B cell (primary cell): ENCODE measurements around the gene VENTX. TPM values are rescaled to one million over a fixed set of nuclear protein-coding genes. Genes with fewer than 3 reads are reported as not detected.

ENCODE experiments used
- ATAC-seq: fragments of 200-7000 bp; cut with Tn5 transposase; one replicate; pipeline ENCODE4 v1.10.0; 2021; ENCODE audit warnings: low read depth, mild to moderate bottlenecking, moderate number of reproducible peaks, moderate library complexity
- CTCF ChIA-PET: fragments of 350-600 bp; sonication (Branson Sonifier 250); formaldehyde crosslinking; loops from one replicate; lab custom pipeline; 2021; ENCODE audit warnings: antibody characterized with exemption, inconsistent platforms; lab: Charles Lee
- POLR2A ChIA-PET: fragments of 350-600 bp; sonication (Branson Sonifier 250); formaldehyde crosslinking; loops from one replicate; lab custom pipeline; 2021; ENCODE audit warnings: antibody characterized with exemption; lab: Charles Lee
- DNase-seq: peaks from one replicate; pipeline ENCODE4 v3.0.0; 2013
- H2AFZ ChIP-seq: 2 replicates; pipeline ENCODE4 v1.6.1; 2012; ENCODE audit warnings: mild to moderate bottlenecking, low read depth, low read length; ENCODE audit not compliant: insufficient read depth, poor library complexity, severe bottlenecking
- H3K27ac ChIP-seq, 2 donors: 1 replicate in 1 of 2; 2 replicates in 1 of 2; pipeline ENCODE4 v1.5.1; 2012 to 2013; ENCODE audit warnings: low read length in 2 of 2, mild to moderate bottlenecking in 2 of 2, moderate library complexity in 1 of 2
- H3K27me3 ChIP-seq, 4 experiments: fragments of 200-600 bp in 1 of 4; sonication (generic) in 1 of 4; replicated peaks in 1 of 4; 1 replicate in 2 of 4; 2 replicates in 2 of 4; pipeline versions ENCODE4 v1.6.1 to v1.7.0; 2013 to 2016; ENCODE audit warnings: low read length in 3 of 4, mild to moderate bottlenecking in 2 of 4, mixed read lengths in 1 of 4, moderate library complexity in 1 of 4; ENCODE audit not compliant: insufficient read depth in 4 of 4, control insufficient read depth in 3 of 4; ENCODE audit errors: control extremely low read depth in 1 of 4
- H3K36me3 ChIP-seq, 2 experiments: replicated peaks in 1 of 2; 1 replicate in 1 of 2; 2 replicates in 1 of 2; pipeline versions ENCODE4 v1.6.1 to v1.7.1; 2013; ENCODE audit warnings: low read length in 1 of 2; ENCODE audit not compliant: insufficient read depth in 2 of 2, control insufficient read depth in 1 of 2; ENCODE audit errors: control extremely low read depth in 1 of 2, extremely low read depth in 1 of 2
- H3K4me1 ChIP-seq, 2 donors: fragments of 200-600 bp in 1 of 2; sonication (generic) in 1 of 2; 1 replicate in 1 of 2; 2 replicates in 1 of 2; pipeline versions ENCODE4 v1.5.1 to v1.6.1; 2013 to 2017; ENCODE audit warnings: low read length in 2 of 2; ENCODE audit not compliant: control insufficient read depth in 2 of 2, insufficient read depth in 2 of 2
- H3K4me2 ChIP-seq: replicated peaks from 2 replicates; pipeline ENCODE3; 2012; ENCODE audit warnings: mild to moderate bottlenecking, low read depth, low read length; ENCODE audit not compliant: poor library complexity, severe bottlenecking
- H3K4me3 ChIP-seq, 5 experiments: fragments of 200-600 bp in 1 of 5; sonication (generic) in 1 of 5; 1 replicate in 3 of 5; 2 replicates in 2 of 5; pipeline versions ENCODE4 v1.5.1 to v1.7.0; 2011 to 2016; ENCODE audit warnings: low read length in 4 of 5, mild to moderate bottlenecking in 4 of 5, low read depth in 2 of 5, control low read depth in 1 of 5, moderate library complexity in 1 of 5; ENCODE audit not compliant: insufficient read depth in 1 of 5; ENCODE audit errors: control extremely low read depth in 1 of 5, extremely low read depth in 1 of 5
- H3K79me2 ChIP-seq: fragments of 200-600 bp; sonication (generic); one replicate; pipeline ENCODE4 v1.6.0; 2016; ENCODE audit warnings: low read length; ENCODE audit not compliant: control insufficient read depth, insufficient read depth
- H3K9ac ChIP-seq: fragments of 200-600 bp; sonication (generic); 2 replicates; pipeline ENCODE4 v1.6.1; 2017; ENCODE audit warnings: mild to moderate bottlenecking, low read length, moderate library complexity
- H3K9me3 ChIP-seq, 3 donors: one replicate each; pipeline versions ENCODE4 v1.6.1 to v1.7.1; 2013; ENCODE audit warnings: low read length in 2 of 3; ENCODE audit not compliant: control insufficient read depth in 2 of 3, insufficient read depth in 1 of 3; ENCODE audit errors: control extremely low read depth in 1 of 3
- H4K20me1 ChIP-seq: 2 replicates; pipeline ENCODE4 v1.6.0; 2012; ENCODE audit warnings: mild to moderate bottlenecking, low read length; ENCODE audit not compliant: insufficient read depth, control insufficient read depth, poor library complexity, severe bottlenecking
- H3K27ac Mint-ChIP-seq: one replicate; pipeline ENCODE4 v1.8.0; 2021; ENCODE audit warnings: mixed read lengths
- H3K27me3 Mint-ChIP-seq: one replicate; pipeline ENCODE4 v1.8.0; 2021; ENCODE audit warnings: mixed read lengths
- H3K4me1 Mint-ChIP-seq: one replicate; pipeline ENCODE4 v1.8.0; 2021; ENCODE audit warnings: mixed read lengths
- H3K4me3 Mint-ChIP-seq: one replicate; pipeline ENCODE4 v1.8.0; 2021; ENCODE audit warnings: mixed read lengths
- H3K9me3 Mint-ChIP-seq: one replicate; pipeline ENCODE4 v1.8.0; 2022; ENCODE audit warnings: mixed read lengths; ENCODE audit not compliant: insufficient read depth
- EZH2 ChIP-seq: IDR thresholded peaks from 2 replicates; pipeline ENCODE4 v1.6.1; 2012; ENCODE audit warnings: borderline replicate concordance, low read depth, mild to moderate bottlenecking, moderate library complexity, low read length; ENCODE audit not compliant: insufficient read depth, poor library complexity, severe bottlenecking
- WGBS: methylation state at CpG from one replicate; pipeline ENCODE4 v1.1.5; 2013; ENCODE audit warnings: missing lambda C conversion rate; ENCODE audit not compliant: insufficient coverage; 5-methylcytosine and 5-hydroxymethylcytosine counted together
- intact Hi-C: fragments of 100-400 bp; cut with micrococcal nuclease; formaldehyde crosslinking; loops from one replicate; pipeline ENCODE4 v1.10.0; 2022
- polyA plus RNA-seq: library from polyadenylated mRNA; depleted of rRNA; stranded (reverse); fragments of >200 nt; gene quantifications from 2 replicates; pipeline ENCODE4 v1.2.3, GENCODE V29; 2012
- total RNA-seq, 2 donors: library from RNA; stranded (reverse); fragments of 120-200 nt in 1 of 2; gene quantifications; 1 replicate in 1 of 2; 2 replicates in 1 of 2; pipeline versions ENCODE4 v1.2.3 to v1.2.4, GENCODE V29; 2013 to 2022
- TF ChIP-seq, protein P1 (sequence below): fragments of 200-600 bp; IDR thresholded peaks from one replicate; pipeline ENCODE4 v1.8.0; 2022; ENCODE audit warnings: antibody characterized with exemption, mild to moderate bottlenecking

VENTX gene
- total and polyA plus RNA-seq, 2 donors (not counting 1 experiment from before 2014, with no cell fraction given): 0.82 TPM; not detected in 1

DNA sequence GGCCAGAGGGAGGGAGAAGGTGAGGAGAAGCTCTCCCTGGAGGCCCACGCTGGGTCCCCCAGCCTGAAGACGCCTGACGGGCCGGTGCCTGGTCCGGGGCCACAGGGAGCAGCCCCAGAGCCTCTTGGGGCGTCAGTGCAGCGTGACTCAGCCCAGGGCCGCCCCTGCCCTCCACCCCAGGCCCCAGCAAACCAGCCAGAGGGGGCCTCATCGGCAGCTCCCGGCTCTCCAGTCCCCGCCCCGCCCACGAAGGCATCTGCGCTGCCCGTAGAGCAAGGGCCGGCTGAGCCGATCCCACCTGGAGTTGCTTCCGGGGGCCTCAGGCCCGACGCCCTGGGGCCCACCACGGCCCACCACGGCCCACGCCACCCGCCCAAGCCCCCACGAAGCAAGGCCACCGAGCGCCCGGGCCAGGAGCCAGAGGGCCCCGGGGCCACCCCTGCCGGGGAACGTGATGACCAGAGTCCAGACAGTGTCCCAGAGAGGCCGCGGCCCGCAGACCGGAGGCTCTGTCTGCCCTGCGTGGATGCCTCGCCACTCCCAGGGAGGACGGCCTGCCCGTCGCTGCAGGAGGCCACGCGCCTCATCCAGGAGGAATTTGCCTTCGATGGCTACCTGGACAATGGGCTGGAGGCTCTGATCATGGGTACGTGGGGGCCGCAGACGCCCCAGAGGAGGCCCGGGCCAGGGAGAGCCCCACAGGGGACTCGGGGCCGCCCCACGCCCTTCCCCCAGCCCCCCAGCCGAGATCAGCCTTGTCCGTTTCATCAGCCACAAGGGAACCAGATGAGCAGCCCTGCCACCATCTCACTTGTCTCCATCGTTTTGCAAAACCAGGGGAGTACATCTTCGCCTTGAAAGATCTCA lies 38.8 kb upstream of the VENTX start:
- no peak for TF ChIP-seq EZH2
- TF ChIP-seq, protein P1, sequence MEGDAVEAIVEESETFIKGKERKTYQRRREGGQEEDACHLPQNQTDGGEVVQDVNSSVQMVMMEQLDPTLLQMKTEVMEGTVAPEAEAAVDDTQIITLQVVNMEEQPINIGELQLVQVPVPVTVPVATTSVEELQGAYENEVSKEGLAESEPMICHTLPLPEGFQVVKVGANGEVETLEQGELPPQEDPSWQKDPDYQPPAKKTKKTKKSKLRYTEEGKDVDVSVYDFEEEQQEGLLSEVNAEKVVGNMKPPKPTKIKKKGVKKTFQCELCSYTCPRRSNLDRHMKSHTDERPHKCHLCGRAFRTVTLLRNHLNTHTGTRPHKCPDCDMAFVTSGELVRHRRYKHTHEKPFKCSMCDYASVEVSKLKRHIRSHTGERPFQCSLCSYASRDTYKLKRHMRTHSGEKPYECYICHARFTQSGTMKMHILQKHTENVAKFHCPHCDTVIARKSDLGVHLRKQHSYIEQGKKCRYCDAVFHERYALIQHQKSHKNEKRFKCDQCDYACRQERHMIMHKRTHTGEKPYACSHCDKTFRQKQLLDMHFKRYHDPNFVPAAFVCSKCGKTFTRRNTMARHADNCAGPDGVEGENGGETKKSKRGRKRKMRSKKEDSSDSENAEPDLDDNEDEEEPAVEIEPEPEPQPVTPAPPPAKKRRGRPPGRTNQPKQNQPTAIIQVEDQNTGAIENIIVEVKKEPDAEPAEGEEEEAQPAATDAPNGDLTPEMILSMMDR: no peak
- POLR2A ChIA-PET: no interaction called here
- no peak for ATAC-seq

DNA sequence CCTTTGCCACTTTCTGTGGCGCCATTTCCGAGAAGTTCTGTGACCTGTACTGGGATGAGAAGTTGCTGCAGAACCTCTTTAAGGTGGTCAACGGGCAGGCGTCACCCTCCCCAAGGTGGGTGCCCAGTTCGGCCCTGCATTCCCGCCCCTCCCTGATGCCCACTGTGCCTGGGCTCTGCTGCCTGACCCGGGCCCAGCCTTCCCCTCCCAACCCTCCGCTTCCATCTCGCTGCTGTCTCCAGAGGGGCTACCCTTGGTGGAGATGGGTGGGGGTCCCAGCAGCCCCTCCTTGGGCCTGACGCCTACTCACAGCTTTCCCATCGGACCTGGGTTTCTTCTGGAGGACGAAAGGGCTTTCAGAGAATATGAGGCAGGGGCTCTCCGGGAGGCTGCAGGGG lies 38.2 kb upstream of the VENTX start:
- Histone ChIP-seq H3K9me3 (no peaks in the 10 kb centered on the region), H3K36me3 (no peaks in the 10 kb centered on the region), H3K4me3 (no peak overlapping the region), H4K20me1 (no peaks in the 10 kb centered on the region), H3K79me2 (no peaks in the 10 kb centered on the region), H3K27me3 (no peaks in the 10 kb centered on the region), H3K4me1 (no peaks in the 10 kb centered on the region), H3K27ac (no peak overlapping the region), H3K9ac (no peak overlapping the region), H3K4me2 (no peak overlapping the region), H2AFZ (no peak overlapping the region)
- no peaks in the 10 kb centered on the region for H3K27me3 Mint-ChIP-seq
- POLR2A ChIA-PET: no interaction called here
- H3K4me1 Mint-ChIP-seq: no peaks in the 10 kb centered on the region
- intact Hi-C loops: no loop called here
- 92% methylated on average over 9 of the region's 13 CpGs for WGBS
- DNase-seq: no peak
- CTCF ChIA-PET: no interaction called here
- H3K27ac Mint-ChIP-seq: no peak overlapping the region
- no peak for ATAC-seq
- H3K4me3 Mint-ChIP-seq: no peak overlapping the region
- no peak for TF ChIP-seq EZH2
- TF ChIP-seq, protein P1: no peak
- H3K9me3 Mint-ChIP-seq: no peaks in the 10 kb centered on the region

More for the DNA sequence above, 38.8 kb upstream of the VENTX start:
- Histone ChIP-seq H4K20me1 (no peaks in the 10 kb centered on the region), H3K4me2 (no peak overlapping the region), H3K27me3 (no peaks in the 10 kb centered on the region), H3K9me3 (peaks cover 0 to under 1% (median 0%) of the 10 kb centered on the region in 3 donors), H3K4me1 (no peaks in the 10 kb centered on the region), H3K9ac (no peak overlapping the region), H3K27ac (no peak overlapping the region), H3K4me3 (no peak overlapping the region), H2AFZ (no peak overlapping the region), H3K36me3 (no peaks in the 10 kb centered on the region), H3K79me2 (no peaks in the 10 kb centered on the region)
- no peak overlapping the region for H3K27ac Mint-ChIP-seq
- DNase-seq: no peak
- WGBS: 88% methylated on average over 53 of the region's 54 CpGs
- no peaks in the 10 kb centered on the region for H3K9me3 Mint-ChIP-seq
- H3K27me3 Mint-ChIP-seq: no peaks in the 10 kb centered on the region
- intact Hi-C loops: no loop called here
- no peaks in the 10 kb centered on the region for H3K4me1 Mint-ChIP-seq
- CTCF ChIA-PET: no interaction called here
- no peak overlapping the region for H3K4me3 Mint-ChIP-seq
